ENCODE results near the gene DYNLL2.
"Not testable (repeated sequence)": the region's sequence is repeated elsewhere in the genome, so short reads cannot be mapped to it uniquely, and the experiment has no call there.

The DYNLL2 gene

DNA sequence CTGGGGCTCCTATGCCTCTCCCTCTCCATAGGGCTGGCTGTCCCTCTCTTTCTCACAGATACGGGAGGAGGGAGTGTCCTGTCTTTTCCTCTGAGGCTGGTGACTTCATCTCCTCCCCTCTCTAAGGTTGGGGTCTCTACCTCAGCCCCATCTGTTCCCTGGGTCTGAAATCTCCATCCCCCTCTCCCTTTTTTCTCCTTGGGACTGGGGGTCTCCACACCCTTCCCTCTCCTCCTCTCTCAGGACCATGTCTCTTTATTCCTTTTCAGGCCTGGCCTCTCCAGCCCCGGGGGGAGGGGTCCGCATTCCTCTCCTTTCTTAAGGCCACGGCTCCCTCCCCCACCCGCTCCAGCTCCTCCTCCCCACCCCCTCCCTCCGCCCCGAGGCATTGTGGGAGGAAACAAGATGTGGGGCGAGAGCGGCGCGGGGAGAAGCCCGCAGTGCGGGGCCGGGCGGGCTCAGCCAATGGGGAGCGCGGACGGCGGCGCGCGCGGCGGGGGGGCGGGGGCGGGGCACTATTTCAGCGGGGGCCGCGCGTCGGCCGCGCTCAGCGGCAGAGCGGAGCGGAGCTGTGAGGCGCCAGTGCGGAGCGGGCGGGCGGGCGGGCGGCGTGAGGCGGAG, at the start of gene DYNLL2:
TSS of gene DYNLL2 (plus strand) at position 550 of the 621 bp plus-strand sequence. CDS start 3,672 bp downstream, outside the sequence.
- peak; percentile 91 for DNase-seq

- no peak for DNase-seq
Measured at GRCh38 chr17:58039975-58040374, 43.2 kb upstream of the DYNLL2 start.

GRCh38 chr17:58040386-58040785, 42.8 kb upstream of the DYNLL2 start:
- DNase-seq: no peak

DNA sequence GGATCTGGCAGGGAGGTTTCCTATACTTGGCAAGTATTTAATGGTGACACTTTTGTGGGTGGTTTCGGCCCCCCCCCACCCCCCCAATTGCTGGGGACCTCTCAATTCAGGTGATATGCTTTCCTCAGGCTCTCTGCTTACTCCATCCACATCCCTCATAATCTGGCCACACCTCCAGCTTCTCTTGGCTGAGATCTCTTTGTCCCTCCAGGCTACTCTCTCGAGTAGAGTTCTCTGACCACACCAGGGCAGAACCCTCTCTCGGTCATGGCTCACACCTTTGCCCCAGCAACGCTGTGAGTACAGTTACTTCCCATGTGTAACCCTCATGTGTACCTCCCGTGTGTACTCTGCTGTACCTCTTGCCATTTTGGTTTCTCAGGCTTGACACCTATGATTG, 42.1 kb upstream of the DYNLL2 start:
- DNase-seq: no peak

GRCh38 chr17:58043221-58044181, 39.7 kb upstream of the DYNLL2 start:
- no peak for DNase-seq

DNA sequence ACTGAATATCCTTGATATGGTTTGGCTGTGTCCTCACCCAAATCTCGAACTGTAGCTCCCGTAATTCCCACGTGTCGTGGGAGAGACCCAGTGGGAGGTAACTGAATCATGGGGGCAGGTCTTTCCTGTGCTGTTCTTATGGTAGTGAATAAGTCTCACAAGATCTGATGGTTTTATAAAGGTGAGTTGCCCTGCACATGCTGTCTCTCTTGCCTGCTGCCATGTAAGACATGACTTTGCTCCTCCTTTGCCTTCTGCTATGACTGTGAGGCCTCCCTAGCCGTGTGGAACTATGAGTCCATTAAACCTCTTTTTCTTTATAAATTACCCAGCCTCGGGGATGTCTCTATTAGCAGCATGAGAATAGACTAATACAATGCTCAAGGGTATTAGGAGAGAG, 39.0 kb upstream of the DYNLL2 start:
- not testable (repeated sequence) for DNase-seq

- no peak for DNase-seq
Measured at GRCh38 chr17:58046239-58047094, 36.8 kb upstream of the DYNLL2 start.

GRCh38 chr17:58047376-58048150, 35.7 kb upstream of the DYNLL2 start:
- DNase-seq: no peak

- no peak for DNase-seq
Measured at GRCh38 chr17:58049533-58049932, 33.7 kb upstream of the DYNLL2 start.

DNA sequence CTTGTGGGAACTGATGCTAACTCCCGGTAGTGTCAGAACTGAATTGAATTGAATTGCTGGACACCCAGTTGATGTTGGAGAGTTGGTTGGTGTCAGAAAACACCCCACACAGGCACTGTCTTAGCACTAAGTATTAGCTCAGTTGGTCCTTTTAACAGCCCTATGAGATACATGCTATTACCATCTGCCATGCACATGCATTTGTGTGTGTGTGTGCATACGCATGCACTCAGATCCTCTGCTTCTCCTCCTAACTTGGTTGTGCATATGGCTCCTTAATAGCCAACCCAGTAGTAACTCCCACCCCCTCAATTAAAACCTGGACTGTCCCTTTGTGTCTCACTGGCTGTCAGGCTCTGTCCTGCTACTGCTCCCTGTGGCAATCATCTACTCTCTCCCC, 32.3 kb upstream of the DYNLL2 start:
- DNase-seq: no peak

DNA sequence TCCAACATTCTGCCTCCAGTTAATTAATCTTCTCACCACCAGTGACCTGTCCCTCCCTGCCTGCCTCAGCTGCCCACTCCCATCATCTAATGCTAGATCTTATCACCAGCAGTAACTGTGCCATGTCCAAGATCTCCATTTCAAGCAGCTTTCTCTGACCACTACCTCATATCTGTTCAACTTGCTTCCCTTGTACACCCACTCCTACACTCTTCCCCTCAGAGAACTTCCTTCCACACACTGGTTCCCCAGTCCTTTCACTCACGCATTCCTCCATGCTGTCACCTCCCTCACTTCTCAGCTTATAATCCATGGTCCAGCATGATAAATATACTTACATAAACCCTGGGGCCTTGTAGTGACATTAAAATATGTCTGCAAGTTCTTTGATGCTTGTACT, 31.8 kb upstream of the DYNLL2 start:
- DNase-seq: no peak

DNA sequence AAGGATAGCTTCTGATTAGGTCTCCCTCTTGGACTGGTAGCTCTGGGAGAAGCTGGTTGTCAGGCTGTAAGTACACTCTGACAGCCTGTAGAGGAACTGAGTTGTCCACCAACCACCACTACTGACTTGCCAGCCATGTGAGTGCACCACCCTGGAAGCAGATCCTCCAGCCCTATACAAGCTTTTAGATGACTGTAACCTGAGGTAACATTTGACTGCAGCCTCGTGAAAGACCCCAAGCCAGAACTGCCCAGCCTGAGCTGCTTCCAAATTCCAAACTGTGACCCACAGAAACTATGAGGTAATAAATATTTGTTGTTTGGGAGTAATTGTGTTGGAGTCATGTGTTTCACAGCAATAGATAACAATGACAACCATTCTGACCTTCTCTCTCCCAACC, 30.8 kb upstream of the DYNLL2 start:
- DNase-seq: no peak

DNA sequence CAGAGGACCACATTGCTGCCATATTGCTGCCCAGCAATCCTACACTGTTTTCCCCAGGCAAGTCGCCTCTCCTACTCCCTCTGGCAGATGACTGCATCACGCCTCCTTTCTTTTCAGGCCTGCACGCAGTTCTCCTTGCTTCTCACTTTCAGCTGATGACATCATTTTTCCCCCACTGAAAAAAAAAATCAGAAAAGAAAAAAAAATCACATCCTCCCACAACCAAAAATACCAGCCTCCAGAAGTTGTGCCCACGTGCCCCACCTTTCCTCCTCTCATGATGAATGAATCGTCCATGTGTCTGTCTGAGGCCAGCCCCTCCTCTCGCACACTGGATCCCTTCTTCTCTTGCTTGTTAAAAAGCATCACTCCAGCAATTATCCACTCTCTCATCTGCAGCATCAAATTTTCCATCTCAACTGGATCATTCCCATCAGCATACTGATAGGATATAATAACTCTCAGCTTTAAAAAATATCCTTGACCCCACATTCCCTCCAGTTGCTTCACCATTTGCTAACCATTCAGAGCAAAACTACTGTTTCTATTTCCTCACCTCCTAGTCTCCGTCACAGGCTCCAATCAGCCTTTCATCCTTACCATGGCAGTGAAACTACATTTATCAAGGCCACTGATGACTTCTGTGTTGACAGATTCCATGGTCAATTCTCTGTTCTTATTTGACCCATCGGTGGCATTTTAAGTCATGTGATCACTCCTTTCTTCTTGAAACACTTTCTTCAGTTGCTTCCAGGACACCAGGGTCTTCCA, 30.1 kb upstream of the DYNLL2 start:
- DNase-seq: no peak

DNA sequence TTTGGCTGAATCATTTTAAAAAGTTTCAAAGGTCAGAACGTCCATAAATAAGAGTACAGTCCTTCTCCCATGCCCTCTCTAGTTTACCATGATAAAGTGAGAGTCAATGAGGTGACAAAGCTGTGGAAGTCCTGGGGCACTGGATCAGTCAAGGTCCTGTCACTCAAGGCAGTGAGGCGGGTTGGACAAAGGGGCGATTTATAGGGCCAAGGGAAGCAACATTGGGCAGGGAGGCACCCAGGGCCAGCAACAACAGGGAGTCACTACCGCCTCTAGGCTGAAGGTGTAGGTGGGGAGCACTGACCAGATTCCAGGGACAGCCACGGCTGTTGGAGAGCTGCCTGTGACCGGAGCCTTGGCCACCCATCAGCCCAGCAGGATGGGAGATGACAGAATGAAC, 28.6 kb upstream of the DYNLL2 start:
- DNase-seq: no peak

DNA sequence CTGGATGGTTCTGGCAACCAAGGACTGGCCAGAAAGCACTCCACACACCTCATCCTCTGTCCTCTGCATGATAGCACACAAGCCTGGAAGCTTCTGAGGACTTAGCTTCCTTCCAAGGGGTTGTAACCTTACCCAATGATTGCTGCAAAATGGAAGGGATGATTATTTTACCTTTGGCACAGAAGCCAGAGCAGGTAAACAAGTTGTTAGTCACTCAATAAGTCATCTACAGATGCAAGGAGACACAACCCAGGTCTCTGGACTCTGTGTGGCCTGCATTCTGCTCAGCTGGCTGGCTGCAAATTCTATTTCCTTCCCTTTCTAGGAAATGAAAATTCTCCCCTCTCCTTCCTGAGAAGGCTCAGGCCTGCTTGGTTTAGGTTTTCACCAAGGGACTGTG, 26.7 kb upstream of the DYNLL2 start:
- no peak for DNase-seq

- no peak for DNase-seq
Measured at GRCh38 chr17:58059141-58059540, 24.1 kb upstream of the DYNLL2 start.

- DNase-seq: no peak
Measured at GRCh38 chr17:58060596-58061191, 22.5 kb upstream of the DYNLL2 start.

GRCh38 chr17:58061672-58062071, 21.5 kb upstream of the DYNLL2 start:
- DNase-seq: no peak

- DNase-seq: no peak
Measured at GRCh38 chr17:58065238-58065637, 18.0 kb upstream of the DYNLL2 start.

DNA sequence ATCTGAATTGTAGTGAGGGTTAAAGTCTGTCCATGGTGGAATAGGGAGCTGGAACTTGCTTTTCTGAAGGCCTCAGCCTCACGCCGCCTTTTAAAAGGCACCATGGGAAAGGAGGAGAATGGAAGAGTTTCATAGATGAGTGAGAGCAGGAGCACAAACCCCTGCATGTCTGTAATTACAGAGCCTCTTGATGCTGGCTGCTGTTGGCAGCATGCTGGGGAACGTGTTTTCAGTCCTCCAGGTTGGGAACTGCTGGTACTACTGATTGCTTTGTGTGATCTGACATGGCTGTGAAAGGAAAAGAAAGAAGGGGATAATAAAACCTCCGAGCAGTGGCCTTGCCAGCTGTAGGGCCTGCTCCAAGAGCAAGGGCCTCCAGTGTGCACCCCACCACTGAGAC, 16.8 kb upstream of the DYNLL2 start:
- DNase-seq: no peak

DNA sequence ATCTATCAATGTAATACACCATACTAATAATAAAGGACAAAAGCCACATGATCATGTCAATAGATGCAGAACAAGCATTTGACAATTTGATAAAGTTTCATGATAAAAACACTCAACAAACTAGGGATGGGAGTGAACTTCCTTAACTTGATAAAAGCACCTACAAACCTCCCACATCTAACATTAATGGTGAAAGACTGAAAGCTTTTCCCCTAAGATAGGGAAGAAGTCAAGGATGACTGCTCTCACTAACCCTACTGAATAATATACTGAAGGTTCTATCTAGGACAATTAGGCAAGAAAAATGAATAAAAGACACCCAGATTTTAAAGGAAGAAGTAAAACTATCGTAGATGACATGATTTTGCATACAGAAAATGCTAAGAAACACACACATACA, 10.4 kb upstream of the DYNLL2 start:
- DNase-seq: no peak

Measured in CD4-positive, alpha-beta T cell treated with Interferon gamma for 1 hour (primary cell).